ENCODE measurements around the gene LAMA2.

The LAMA2 gene

GRCh38 chr6:128848212-128848935 lies 34.6 kb upstream of the LAMA2 start:
- peak; percentile 15 for DNase-seq
- no peaks in the 10 kb centered on the region for H3K9me3 ChIP-seq (ENCODE audit: severe bottlenecking)
- no peak for TF ChIP-seq CTCF (IDR thresholded peaks at IDR 0.05; ENCODE audit: low read depth, low read length)
- H3K27ac ChIP-seq, result peak overlapping the region; percentile 47
- H3K4me3 ChIP-seq (ENCODE audit: low read depth, low read length), result no peak overlapping the region
- no peaks in the 10 kb centered on the region for H3K27me3 ChIP-seq (ENCODE audit: insufficient read depth, low read depth, severe bottlenecking)
- H3K36me3 ChIP-seq, result no peaks in the 10 kb centered on the region

GRCh38 chr6:128855581-128856085 lies 27.3 kb upstream of the LAMA2 start:
- no peaks in the 10 kb centered on the region for H3K27me3 ChIP-seq (ENCODE audit: insufficient read depth, low read depth, severe bottlenecking)
- no peaks in the 10 kb centered on the region for H3K9me3 ChIP-seq (ENCODE audit: severe bottlenecking)
- no peaks in the 10 kb centered on the region for H3K36me3 ChIP-seq
- no peak for TF ChIP-seq CTCF (IDR thresholded peaks at IDR 0.05; ENCODE audit: low read depth, low read length)
- no peak for DNase-seq
- H3K4me3 ChIP-seq (ENCODE audit: low read depth, low read length), result no peak overlapping the region
- no peak overlapping the region for H3K27ac ChIP-seq

- no peaks in the 10 kb centered on the region for H3K27me3 ChIP-seq (ENCODE audit: insufficient read depth, low read depth, severe bottlenecking)
- no peak for TF ChIP-seq CTCF (IDR thresholded peaks at IDR 0.05; ENCODE audit: low read depth, low read length)
- H3K4me3 ChIP-seq (ENCODE audit: low read depth, low read length), result no peak overlapping the region
Measured at GRCh38 chr6:128857806-128858205, 25.1 kb upstream of the LAMA2 start.

GRCh38 chr6:128860782-128861181 lies 22.2 kb upstream of the LAMA2 start:
- peaks cover 2% of the 10 kb centered on the region for H3K9me3 ChIP-seq (ENCODE audit: severe bottlenecking)
- no peak overlapping the region for H3K27ac ChIP-seq
- no peaks in the 10 kb centered on the region for H3K27me3 ChIP-seq (ENCODE audit: insufficient read depth, low read depth, severe bottlenecking)
- no peak overlapping the region for H3K4me3 ChIP-seq (ENCODE audit: low read depth, low read length)
- no peak for DNase-seq
- H3K36me3 ChIP-seq, result no peaks in the 10 kb centered on the region
- TF ChIP-seq CTCF (IDR thresholded peaks at IDR 0.05; ENCODE audit: low read depth, low read length), result no peak

More at GRCh38 chr6:128857806-128858205, 25.1 kb upstream of the LAMA2 start:
- H3K9me3 ChIP-seq (ENCODE audit: severe bottlenecking), result peaks cover 2% of the 10 kb centered on the region
- H3K27ac ChIP-seq, result no peak overlapping the region
- no peaks in the 10 kb centered on the region for H3K36me3 ChIP-seq
- DNase-seq, result no peak

- Histone ChIP-seq H3K36me3 (no peaks in the 10 kb centered on the region), H3K4me3 (ENCODE audit: low read depth, low read length) (no peak overlapping the region), H3K27me3 (ENCODE audit: insufficient read depth, low read depth, severe bottlenecking) (no peaks in the 10 kb centered on the region), H3K27ac (no peak overlapping the region), H3K9me3 (ENCODE audit: severe bottlenecking) (peaks cover 2% of the 10 kb centered on the region)
- no peak for TF ChIP-seq CTCF (IDR thresholded peaks at IDR 0.05; ENCODE audit: low read depth, low read length)
- DNase-seq, result no peak
Measured at GRCh38 chr6:128863983-128864382, 19.0 kb upstream of the LAMA2 start.

- Histone ChIP-seq H3K27ac (no peak overlapping the region), H3K9me3 (ENCODE audit: severe bottlenecking) (no peaks in the 10 kb centered on the region), H3K36me3 (no peaks in the 10 kb centered on the region), H3K4me3 (ENCODE audit: low read depth, low read length) (no peak overlapping the region), H3K27me3 (ENCODE audit: insufficient read depth, low read depth, severe bottlenecking) (no peaks in the 10 kb centered on the region)
- TF ChIP-seq CTCF (IDR thresholded peaks at IDR 0.05; ENCODE audit: low read depth, low read length), result no peak
- DNase-seq, result peak; percentile 28
Measured at GRCh38 chr6:128870746-128871145, 12.2 kb upstream of the LAMA2 start.

Data from WERI-Rb-1 (cell line).